Measurements from ENCODE around the gene RPRML.

The RPRML gene

DNA sequence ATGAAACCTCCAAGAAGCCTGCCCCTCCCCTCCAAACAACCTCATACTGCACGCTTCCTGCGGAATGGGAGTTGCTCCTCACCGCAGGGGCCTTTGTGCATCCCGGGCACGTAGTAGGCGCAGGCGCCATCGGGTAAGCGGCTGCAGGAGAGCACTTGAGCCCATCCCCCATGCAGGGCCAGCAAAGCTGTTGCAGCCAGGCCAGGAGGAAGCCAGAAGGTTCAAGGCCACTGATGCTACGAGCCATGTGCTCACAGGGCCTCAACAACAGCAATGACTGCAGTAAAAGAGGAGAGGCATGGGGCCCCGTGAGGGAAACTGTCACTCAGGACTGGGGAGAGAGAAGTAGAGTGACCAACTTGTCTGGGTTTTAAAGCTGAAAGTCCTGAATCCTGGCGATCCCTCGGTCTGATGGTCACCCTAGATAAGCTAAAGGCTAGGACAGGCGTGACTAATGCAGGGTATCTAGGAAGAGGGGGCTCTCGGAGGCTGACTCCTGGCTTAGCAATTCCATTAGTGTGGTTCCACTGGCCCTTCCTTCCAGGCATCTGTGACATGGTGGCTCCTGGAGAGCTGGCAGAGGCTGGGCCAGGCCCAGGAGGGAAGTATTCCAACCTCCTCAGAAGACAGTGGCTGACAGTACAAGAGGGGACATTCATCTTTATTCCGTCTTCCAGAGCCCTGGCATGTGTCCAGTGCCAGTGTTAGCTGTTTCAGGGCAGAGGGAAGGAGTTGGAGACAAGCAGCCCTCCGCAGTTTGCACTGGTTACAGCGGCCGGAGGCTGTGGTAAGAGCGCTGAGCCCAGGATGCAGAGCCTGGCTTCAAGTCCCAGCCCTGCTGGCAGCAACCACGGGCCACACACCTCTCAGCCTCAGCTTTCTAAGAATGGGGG, 35.3 kb downstream of the RPRML start:
- DNase-seq = no peak

DNA sequence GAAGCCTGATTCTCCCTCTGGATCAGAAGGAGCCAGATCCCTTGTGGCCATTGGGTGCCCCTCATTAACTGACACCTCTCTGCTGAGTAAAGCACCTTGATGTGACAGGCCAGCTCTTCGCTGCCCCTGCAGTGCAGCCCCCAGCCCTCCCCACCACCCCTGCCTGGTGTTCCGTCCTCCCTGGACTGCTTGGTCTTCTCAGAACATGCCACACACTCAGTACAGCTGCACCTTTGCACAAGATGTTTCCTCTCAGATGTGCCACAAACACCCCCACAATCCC, 35.9 kb downstream of the RPRML start:
- no peak for DNase-seq

DNA sequence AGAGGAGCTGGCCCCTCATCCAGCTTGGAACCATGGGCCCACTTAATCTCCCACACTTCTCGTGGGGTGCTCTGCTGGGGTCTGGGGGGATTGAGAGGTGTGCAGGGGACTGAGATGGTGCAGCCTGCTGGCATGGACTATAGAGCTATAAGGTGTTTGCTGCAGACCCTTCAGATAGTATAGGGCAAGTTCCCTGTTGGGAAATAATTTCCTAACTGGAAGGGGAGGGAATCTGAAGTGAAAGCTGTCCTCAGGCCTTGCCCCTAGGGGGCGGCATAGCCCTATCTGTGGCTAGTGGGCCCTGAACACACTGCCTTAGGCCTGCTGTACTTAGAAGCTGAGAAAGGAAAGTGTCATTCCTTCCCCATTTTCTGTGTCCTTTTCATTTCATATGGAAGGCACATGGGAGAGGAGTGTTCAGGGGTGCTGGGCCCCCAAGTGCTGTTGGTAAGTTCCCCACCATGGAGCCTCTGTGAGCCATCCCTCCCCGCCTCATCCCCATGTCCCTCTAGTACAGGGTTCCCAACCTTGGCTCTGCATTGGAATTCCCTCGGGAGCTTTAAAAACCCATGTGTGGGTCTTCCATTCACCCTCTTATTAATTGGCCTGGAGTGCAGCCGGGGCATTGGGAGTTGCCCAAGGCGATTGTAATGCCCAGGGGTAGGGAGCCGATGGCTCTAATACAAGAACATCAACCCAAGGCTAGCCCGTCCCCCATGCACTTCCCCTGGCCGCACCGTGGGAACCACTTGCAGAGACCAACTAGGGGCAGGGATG, 36.4 kb downstream of the RPRML start:
- DNase-seq = peak; percentile 43

- peak; percentile 40 for DNase-seq
Observed at GRCh38 chr17:46940692-46941404, 38.2 kb downstream of the RPRML start.

DNA sequence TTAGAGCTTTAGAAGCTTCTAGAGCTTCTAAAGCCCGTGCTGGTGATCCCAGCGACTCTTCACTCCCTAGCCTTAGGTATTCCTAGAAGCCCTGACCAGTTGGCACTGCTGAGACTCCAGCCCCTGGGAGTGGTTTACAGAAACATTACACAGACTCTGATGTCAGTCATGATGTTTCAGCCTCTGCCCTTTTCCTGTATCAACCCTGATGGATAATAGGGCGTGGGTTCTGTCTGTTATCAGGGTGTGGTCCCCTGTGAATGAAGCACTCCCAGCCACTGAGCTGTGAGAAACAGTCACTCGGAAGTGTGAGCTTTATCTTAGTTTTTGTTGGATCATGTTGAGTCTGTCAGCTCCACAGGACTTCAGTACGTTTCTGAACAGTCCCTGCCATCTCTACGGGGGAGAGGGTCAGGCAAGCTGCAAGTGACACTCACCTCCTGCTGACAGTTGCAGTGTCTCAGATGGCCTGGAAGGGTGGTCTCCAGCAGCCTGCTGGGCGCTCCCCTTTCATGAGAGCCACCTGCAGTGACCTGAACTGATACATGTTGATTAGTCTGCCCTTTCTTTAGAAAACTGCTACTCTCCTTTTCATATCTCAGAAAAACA, 43.3 kb downstream of the RPRML start:
- no peak for DNase-seq

DNA sequence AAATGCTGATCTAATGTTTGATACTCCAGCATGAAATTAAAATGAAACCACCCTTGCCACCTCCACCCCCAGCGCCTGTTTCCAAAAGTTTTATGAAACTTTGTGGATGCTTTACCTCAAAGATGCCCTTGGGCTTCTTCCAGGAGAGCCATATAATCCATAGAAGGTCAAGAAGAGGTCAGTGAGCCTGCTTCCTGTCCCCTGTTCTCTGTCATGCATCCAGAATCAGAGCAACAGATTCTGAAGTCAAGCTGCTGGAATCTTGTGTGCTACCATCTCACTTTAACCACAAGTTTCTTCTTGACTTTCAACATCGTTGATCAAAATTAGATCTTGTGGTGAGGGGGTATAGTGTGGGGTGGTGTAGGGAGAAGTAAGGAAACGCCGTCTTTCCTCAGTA, 47.5 kb downstream of the RPRML start:
- DNase-seq = no peak

DNA sequence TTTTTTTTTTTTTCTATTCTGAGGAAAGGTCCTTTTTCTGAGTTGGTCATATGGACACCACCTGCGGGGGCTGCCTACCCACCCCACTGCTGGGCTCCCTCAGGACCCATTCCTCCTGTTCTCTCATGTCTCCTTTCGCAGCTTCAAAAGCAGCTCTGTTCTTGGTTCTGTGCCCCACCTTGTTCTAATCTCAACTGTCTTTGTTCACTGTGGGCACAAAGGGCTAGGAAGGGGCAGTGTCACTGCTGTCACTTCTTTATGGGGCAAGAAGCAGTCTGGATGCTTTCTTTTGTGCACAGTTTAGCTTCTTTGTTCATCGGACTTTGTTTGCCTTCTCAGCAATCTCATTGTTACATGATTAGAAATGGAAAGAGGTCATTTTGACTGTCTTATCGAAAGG, 49.0 kb downstream of the RPRML start:
- DNase-seq = no peak

DNA sequence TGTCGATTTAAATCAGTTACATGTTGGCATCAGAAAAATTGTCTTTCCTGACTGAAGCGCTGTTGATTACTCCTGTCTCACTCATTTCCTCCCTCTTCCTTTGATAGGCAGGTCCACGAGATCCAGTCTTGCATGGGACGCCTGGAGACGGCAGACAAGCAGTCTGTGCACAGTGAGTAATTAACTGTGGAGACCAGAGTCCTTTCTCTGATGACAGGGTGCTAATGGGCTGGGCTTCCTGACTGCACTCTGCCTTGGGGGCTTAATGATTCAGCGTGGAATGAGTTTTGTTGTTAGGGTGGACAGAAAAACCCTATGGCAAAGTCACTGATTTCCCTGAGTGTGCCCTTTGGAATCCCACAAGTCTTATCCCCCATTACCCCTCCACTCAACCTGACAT, 49.6 kb downstream of the RPRML start:
- no peak for DNase-seq

DNA sequence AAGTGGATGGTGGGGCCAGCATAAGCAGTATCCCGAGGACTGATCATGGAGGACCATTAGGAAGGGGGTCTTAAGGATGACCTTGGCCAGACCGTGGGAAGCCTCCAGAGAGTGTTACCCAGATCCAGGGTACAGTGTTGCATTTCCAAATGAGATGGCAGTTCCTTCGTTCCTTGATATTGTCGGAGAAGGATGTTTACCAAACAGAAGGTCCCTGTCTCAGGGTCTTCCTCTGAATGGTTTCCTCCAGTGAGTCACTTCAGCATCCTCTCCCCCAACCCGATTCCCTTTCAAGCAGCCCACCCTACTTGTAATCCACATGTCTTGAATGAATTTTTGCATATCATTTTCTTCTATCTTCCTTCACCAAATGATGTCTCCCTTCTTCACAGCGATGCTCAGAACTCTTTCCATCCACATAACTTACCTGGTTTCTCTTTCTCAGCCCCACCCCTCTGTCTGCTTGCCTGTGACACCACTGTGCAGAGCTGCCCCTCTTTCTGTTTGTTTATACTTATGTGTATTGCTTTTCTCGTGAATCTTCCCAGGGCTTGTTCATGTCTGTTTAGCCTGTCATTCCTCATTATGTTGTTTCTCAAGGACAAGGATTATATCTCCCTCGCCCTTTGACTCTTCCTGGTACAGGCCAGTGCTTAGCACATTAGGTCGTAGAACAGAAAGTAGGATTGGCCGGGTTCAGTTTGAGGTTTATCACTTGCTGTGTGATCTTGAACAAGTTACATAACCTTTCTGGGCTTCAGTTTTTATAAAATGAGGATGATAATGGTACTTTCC, 50.4 kb downstream of the RPRML start:
- DNase-seq = no peak
